GM12875 (cell line): Measurements from ENCODE around the gene USP24.
"Not testable (repeated sequence)": the region's sequence is repeated elsewhere in the genome, so short reads cannot be mapped to it uniquely, and the experiment has no call there.

Experiments
- H3K4me3 ChIP-seq: one replicate; pipeline ENCODE4 v1.5.1; 2011; ENCODE audit warnings: low read depth, low read length, control low read depth
- CTCF ChIP-seq: IDR thresholded peaks from 2 replicates; pipeline ENCODE4 v1.5.1; 2011; ENCODE audit warnings: low read depth, mild to moderate bottlenecking, control low read depth, inconsistent platforms, low read length, moderate library complexity, borderline replicate concordance; ENCODE audit not compliant: insufficient read depth

USP24 gene

GRCh38 chr1:55192093-55192492 is 23.1 kb downstream of the USP24 start:
- no peak for TF ChIP-seq CTCF
- H3K4me3 ChIP-seq = no peak overlapping the region

GRCh38 chr1:55191219-55191952 is 23.8 kb downstream of the USP24 start:
- H3K4me3 ChIP-seq = not testable (repeated sequence)

GRCh38 chr1:55190109-55190508 is 25.1 kb downstream of the USP24 start:
- TF ChIP-seq CTCF = no peak
- H3K4me3 ChIP-seq = no peak overlapping the region

- TF ChIP-seq CTCF = no peak
- H3K4me3 ChIP-seq = no peak overlapping the region
Observed at GRCh38 chr1:55188909-55189308, 26.3 kb downstream of the USP24 start.

- TF ChIP-seq CTCF = no peak
- H3K4me3 ChIP-seq = no peak overlapping the region
Observed at GRCh38 chr1:55185832-55186231, 29.3 kb downstream of the USP24 start.

- no peak overlapping the region for H3K4me3 ChIP-seq
- TF ChIP-seq CTCF = no peak
Observed at GRCh38 chr1:55184859-55185258, 30.3 kb downstream of the USP24 start.

GRCh38 chr1:55181666-55182065 is 33.5 kb downstream of the USP24 start:
- H3K4me3 ChIP-seq = no peak overlapping the region
- no peak for TF ChIP-seq CTCF
